ENCODE measurements around the gene ARFGAP3.

GRCh38 chr22:42901790-42902508 lies 44.9 kb upstream of the ARFGAP3 start:
- no peak for TF ChIP-seq POLR2A (IDR thresholded peaks at IDR 0.05; ENCODE audit: low read depth, low read length)
- TF ChIP-seq TAF1 (IDR thresholded peaks at IDR 0.05; ENCODE audit: low read depth, low read length): no peak
- no peak for TF ChIP-seq SPI1 (IDR thresholded peaks at IDR 0.05; ENCODE audit: low read depth, low read length)
- no peak for TF ChIP-seq POLR2AphosphoS5 (IDR thresholded peaks at IDR 0.05; ENCODE audit: low read depth, low read length)
- TF ChIP-seq POU2F2 (IDR thresholded peaks at IDR 0.05; ENCODE audit: low read depth, low read length): no peak
- TF ChIP-seq PAX5 (IDR thresholded peaks at IDR 0.05; ENCODE audit: insufficient read depth, low read length, severe bottlenecking): no peak

Data from GM12891 (cell line).